Measurements from ENCODE around the gene KLC1.
"Not testable (repeated sequence)": the region's sequence is repeated elsewhere in the genome, so short reads cannot be mapped to it uniquely, and the experiment has no call there.

KLC1 gene

DNA sequence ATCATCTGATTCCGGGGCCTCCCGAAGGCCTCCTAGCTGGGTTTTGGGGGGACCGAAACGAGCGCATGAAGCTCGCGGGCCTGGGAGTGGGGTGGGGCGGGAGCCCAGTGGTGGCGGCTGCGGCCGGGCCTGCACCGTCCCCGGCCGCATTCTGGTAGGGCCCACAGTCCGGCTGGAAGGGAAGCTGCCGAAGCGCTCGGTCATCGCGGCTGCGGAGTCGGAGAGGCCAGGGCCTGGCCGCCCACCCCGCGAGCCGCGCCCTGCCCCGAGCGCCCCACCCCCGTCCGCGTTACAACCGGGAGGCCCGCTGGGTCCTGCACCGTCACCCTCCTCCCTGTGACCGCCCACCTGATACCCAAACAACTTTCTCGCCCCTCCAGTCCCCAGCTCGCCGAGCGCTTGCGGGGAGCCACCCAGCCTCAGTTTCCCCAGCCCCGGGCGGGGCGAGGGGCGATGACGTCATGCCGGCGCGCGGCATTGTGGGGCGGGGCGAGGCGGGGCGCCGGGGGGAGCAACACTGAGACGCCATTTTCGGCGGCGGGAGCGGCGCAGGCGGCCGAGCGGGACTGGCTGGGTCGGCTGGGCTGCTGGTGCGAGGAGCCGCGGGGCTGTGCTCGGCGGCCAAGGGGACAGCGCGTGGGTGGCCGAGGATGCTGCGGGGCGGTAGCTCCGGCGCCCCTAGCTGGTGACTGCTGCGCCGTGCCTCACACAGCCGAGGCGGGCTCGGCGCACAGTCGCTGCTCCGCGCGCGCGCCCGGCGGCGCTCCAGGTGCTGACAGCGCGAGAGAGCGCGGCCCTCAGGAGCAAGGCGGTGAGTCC lies at the start of gene KLC1:
Gene KLC1 (plus strand): TSS at position 528 of the 819 bp plus-strand sequence. CDS start 25,354 bp downstream, outside the sequence.
- peak; percentile 89 for DNase-seq

GRCh38 chr14:103581206-103581605 lies 47.8 kb upstream of the KLC1 start:
- no peak for DNase-seq

DNA sequence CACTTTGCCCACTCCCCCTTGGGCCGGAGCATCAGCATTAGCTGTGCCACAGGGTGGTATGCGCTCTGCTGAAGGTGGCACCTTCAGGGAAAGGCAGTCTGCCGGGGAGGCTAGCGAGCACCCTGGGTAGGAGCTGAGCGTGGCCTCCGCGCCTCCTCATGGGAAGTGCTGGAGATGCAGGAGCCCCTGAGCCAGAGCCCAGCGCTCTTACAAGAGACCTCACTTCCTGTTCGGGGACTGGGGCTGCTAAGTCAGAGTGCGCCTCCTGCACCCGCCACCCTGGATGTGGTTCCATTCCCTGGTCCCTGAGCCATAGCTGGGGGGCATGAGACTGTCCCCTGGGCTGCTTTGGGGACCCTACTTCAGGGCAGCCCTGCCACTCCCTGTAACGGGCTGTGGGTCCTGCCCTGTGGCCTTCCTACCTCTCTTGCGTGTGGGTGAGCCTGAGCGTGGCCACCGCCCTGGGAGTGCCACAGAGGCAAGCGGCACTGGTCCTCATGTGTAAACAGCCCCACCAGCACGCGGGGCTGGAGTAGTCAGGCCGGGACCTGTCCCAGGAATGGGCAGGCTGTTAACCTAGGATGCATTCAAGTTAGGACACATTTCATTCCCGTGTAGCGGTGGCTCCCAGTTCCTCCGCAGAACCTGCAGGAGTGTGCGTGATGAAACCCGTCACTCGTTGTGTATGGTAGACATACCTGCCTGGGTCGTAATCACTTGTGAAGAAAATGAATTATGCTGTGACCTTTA lies 46.9 kb upstream of the KLC1 start:
- no peak for DNase-seq

GRCh38 chr14:103584326-103584915 lies 44.6 kb upstream of the KLC1 start:
- no peak for DNase-seq

- no peak for DNase-seq
Measured at GRCh38 chr14:103593577-103593976, 35.4 kb upstream of the KLC1 start.

- no peak for DNase-seq
Measured at GRCh38 chr14:103594265-103594664, 34.7 kb upstream of the KLC1 start.

DNA sequence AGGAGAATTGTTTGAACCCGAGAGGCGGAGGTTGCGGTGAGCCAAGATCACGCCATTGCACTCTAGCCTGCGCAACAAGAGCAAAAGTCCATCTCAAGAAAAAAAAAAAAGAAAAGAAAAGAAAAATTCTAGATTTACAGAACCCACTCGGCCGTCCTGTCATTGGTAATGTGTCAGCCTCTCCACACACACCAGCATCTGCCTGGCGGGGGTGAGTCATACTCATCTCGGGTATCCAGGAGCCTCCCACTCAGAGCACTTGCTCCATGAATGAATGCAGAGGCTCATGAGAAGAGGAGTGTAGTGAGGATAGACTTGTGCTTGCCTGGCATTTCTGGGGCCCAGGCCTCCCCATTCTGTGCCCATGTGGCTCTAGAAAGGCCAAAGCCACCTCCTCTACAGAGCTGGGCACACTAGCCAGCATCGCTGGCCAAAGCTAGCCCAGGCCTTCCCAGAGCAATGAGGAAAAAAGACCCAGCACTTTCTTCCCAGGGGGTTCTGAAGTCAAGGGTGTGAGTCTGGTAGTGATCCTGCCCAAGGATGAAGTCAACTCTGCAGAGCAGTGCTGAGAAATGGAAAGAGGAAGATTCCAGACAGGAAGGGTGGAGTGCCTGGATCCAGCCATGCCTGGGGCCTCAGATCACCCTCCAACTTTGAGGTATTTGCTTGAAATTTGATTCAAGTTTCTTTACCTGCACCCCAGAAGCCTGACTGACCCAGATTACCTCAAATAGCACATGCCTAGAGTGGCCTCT lies 31.2 kb upstream of the KLC1 start:
- peak; percentile 25 for DNase-seq

DNA sequence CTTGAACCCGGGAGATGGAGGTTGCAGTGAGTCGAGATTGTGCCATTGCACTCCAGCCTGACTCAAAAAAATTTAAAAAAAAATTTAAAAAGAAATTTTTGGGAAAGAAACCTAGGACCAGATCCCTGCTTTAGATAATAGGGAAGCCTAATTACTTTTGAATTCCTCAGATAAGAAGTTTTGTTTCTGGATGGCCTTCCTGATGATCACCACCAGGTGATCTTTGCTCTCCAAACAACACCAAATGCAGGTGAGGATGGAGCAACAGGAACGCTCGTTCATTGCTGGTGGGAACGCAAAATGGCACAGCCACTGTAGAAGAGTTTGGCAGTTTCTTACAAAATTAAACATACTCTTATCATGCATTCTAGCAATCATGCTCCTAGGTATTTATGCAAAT lies 28.5 kb upstream of the KLC1 start:
- DNase-seq, result no peak

DNA sequence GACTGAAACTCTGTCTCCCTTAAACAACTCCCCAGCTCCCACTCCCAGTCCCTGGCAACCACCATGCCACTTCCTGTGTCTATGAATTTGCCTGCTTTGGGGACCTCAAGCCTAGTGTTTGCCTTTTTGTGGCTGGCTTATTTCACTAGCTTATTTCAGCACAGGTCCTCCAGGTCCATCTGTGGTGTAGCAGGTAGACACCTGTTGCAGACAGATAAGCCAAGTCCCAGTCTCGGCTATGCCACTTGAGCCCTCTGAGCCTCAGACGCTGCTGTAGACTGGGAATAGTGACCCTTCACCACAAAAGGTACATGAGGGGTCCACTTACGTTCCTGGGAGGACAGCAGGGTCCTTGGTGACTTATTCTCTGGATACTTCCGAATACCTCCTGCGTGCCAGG lies 24.4 kb upstream of the KLC1 start:
- no peak for DNase-seq

GRCh38 chr14:103606963-103607668 lies 21.9 kb upstream of the KLC1 start:
- DNase-seq, result peak; percentile 72

- DNase-seq, result no peak
Measured at GRCh38 chr14:103607822-103608221, 21.2 kb upstream of the KLC1 start.

DNA sequence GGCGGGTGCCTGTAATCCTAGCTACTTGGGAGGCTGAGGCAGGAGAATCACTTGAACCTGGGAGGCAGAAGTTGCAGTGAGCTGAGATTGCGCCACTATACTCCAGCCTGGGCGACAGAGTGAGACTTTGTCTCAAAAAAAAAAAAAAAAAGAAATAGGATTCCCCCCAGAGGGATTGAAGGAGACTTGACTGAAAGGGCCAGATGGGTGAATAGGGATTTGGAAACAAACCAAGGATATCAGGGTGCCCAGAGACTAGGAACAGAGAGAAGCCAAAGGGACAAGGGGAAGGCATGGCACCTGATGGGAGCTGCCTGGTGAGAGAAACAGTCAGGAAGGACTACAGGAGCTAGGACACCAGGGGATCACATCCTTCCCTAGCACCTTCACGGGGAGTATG lies 19.9 kb upstream of the KLC1 start:
- DNase-seq, result not testable (repeated sequence)

DNA sequence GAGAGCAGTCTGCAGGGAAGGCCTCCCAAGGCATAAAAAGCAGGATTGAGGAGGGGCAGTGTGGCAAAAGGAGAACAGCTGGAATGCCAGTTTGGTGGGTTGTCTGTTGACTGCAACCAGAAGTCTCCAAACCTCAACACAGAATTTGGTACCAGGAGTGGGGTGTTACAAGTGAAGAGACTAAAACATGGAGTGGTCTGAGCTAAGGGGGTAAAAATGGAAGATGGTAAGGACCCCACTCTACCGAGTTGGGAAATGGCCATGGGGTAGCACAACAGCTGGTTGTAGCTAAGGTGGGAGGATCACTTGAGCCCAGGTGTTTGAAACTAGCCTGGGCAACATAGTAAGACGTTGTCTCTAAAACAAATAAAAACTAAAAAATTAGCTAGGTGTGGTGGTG lies 17.8 kb upstream of the KLC1 start:
- DNase-seq, result no peak

DNA sequence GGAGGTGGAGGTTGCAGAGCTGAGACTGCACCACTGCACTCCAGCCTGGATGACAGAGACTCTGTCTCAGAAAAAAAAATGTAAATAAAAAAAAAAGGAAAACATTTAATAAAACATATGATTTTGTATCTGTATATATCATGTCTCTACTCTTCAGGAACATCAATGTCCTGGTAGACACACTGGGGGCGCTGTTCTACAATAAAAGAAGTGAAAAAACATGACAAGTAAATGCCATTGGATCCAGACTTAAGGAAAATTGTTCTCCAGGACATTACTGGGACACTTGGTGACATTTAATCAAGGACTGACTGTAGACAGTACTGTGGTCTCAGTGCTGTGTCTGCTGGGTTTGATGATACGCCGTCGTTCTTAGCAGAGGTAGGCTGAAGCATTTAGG lies 15.5 kb upstream of the KLC1 start:
- DNase-seq, result no peak

- DNase-seq, result no peak
Measured at GRCh38 chr14:103616635-103617300, 12.2 kb upstream of the KLC1 start.

GRCh38 chr14:103619057-103619456 lies 10.0 kb upstream of the KLC1 start:
- DNase-seq, result no peak

DNA sequence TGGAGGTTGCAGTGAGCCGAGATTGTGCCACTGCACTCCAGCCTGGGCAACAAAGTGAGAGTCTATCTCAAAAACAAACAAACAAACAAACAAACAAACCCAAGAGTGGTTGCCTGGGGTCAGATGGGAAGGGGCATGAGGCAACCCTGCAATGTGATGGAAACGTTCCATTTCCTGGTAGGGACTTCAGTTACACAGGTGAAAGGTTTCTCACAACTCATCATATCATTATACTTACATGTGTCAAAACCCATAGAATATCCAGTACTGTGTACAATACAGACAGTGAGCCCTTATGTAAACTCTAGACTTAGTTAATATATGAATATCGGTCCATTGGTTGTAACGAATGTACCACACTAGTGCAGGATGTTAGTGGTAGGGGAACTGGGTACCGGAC lies 7.2 kb upstream of the KLC1 start:
- no peak for DNase-seq

DNA sequence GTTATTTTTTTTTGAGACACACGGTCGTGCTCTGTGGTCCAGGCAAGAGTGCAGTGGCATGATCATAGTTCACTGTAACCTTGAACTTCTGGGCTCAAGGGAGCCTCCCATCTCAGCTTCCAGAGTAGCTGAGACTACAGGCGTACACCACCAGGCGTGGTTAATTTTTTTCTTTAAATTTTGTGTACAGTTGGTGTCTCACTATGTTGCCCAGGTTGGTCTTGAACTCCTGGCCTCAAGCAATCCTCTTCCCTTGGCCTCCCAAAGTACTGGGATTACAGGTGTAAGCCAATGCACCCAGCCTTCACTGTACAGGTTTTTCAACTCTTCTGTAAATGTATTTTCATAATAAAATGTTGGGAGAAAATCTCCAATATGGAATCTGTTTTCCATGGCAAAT lies 5.7 kb upstream of the KLC1 start:
- no peak for DNase-seq

DNA sequence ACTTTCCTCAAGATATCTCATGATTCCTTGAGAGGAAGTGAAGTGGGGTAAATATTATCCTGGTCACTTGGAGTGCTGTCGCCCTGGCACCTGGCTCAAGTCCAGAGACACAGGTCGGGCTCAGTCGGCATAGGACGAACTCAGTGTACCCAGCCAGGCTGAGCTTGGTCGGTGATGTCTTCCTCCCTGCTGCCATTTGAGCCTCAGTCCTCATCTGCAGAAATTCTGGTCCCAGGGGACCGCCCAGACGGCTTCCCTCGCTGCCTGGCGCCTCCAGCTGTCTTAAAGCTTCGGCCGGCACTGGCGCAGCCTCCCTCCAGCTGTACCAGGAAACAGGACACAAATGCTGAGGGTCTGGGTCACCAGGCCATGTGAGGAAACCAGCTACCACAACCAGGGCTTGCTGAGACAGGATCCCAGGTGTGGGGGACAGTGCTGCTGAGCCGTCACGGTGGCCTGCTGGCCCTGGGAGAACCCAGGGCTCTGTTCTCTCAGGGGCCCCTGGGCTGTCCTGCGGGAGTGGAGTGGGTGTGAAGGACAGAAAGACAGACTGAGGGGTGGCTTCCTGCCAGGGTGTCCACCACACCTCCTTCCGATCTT lies 5.0 kb upstream of the KLC1 start:
- no peak for DNase-seq

DNA sequence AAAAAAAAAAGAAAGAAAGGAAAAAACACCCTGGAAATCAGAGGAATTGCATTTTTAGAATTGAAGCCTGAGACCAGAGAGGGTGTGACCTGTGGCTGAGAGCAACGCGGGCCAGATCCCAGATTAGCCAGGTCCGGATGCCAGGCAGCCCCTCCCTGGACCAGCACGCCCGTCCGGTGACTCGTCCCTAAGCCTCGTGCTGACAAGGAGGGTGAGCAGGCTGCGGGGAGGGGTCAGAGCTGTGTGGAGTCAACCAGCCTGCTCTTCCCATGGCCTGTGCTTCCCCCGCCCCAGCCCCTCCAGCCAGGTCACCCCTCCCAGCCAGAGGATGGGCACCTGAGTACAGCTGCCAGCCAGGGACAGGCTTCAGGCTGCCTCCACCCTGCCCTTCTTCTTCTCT lies 4.2 kb upstream of the KLC1 start:
- DNase-seq, result peak; percentile 40

DNA sequence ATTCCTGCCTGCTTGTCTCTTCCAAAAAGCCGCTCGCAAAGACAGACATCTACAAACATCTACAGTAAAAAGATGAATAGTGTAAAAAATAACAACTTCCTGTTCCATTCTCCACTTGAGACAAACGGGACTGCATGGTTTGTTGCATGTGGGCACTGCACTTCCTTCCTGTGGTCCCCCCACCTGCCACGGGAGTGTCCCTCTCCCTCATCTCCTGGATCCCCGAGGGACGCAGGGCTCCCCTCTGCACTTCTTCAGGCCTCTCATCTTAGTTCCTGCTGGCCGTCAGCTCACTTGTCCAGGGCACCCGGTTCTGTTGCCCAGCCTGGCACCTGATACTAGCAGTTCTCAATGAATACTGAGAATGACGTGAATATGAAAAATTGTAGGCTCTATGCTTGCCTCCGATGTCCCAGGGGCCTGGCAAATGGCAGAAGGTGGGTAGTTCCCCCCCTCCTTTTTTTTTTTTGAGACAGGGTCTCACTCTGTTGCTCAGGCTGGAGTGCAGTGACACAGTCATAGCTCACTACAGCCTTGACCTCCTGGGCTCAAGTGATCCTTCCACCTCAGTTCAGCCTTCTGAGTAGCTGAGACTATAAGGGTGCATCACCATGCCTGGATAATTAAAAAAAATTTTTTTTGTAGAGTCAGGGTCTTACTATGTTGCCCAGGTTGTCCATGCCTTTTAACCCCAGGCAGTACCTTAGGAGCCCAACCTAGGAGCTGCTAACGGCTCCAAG lies 3.5 kb upstream of the KLC1 start:
- DNase-seq, result peak; percentile 21

Measured in stimulated activated CD4-positive, alpha-beta T cell treated with anti-CD3 and anti-CD28 coated beads, Interleukin-15, amount 100 ng/mL, for 24 hours (primary cell).